Bronchial epithelial cell (primary cell): ENCODE measurements around the gene ZNF497. TPM values are rescaled to one million over a fixed set of nuclear protein-coding genes. Genes with fewer than 3 reads are reported as not detected.
A peak's percentile ranks its signal among the peaks of the same experiment; 100 is the strongest.
"Not testable (repeated sequence)": the region's sequence is repeated elsewhere in the genome, so short reads cannot be mapped to it uniquely, and the experiment has no call there.

Source experiments
- DNase-seq: peaks from one replicate; pipeline ENCODE4 v3.0.0-alpha.2; 2010; ENCODE audit warnings: low read depth
- FAIRE-seq: peaks from 2 replicates; lab custom pipeline; 2011; peaks lifted over from hg19 to GRCh38; lab: Jason Lieb, UNC
- H3K27me3 ChIP-seq: 2 replicates; pipeline ENCODE4 v1.5.1; 2011; ENCODE audit warnings: low read length; ENCODE audit not compliant: control insufficient read depth, insufficient read depth
- H3K36me3 ChIP-seq: 2 replicates; pipeline ENCODE4 v1.5.1; 2011; ENCODE audit warnings: low read length; ENCODE audit not compliant: control insufficient read depth, insufficient read depth
- H3K4me3 ChIP-seq: 2 replicates; pipeline ENCODE4 v1.5.1; 2011; ENCODE audit warnings: mild to moderate bottlenecking, low read depth, low read length, control low read depth
- CTCF ChIP-seq: IDR thresholded peaks from 2 replicates; pipeline ENCODE4 v1.5.1; 2011; ENCODE audit warnings: mild to moderate bottlenecking, moderate library complexity, low read length, control low read depth, inconsistent platforms; ENCODE audit not compliant: insufficient read depth, severe bottlenecking
- total RNA-seq: library from RNA; depleted of rRNA; stranded (reverse); fragments of >200 nt; gene quantifications from 2 replicates; pipeline ENCODE4 v1.2.1, GENCODE V29; 2014

The ZNF497 gene
- total RNA-seq, 1 donor from 2014 or later = 0.53 TPM

- peak; percentile 100 for DNase-seq
- no peak for TF ChIP-seq CTCF
- Histone ChIP-seq H3K27me3 (no peaks in the 10 kb centered on the region), H3K4me3 (peak within 1 kb of the TSS; percentile 51), H3K36me3 (no peaks in the 10 kb centered on the region)
- FAIRE-seq = peak; percentile 92
Observed at GRCh38 chr19:58380662-58381459, 18.3 kb upstream of the ZNF497 start, which contains the start of gene ZNF837. ZNF837 (minus strand) TSS chr19:58381030; CDS start chr19:58369332, 11,698 bp downstream.

- Histone ChIP-seq H3K36me3 (no peaks in the 10 kb centered on the region), H3K4me3 (peak overlapping the region; percentile 51), H3K27me3 (no peaks in the 10 kb centered on the region)
- no peak for FAIRE-seq
- no peak for TF ChIP-seq CTCF
- no peak for DNase-seq
Observed at GRCh38 chr19:58380037-58380661, 17.6 kb upstream of the ZNF497 start.

- DNase-seq (no peak), FAIRE-seq (no peak)
- no peak for TF ChIP-seq CTCF
Observed at GRCh38 chr19:58379246-58379645, 16.7 kb upstream of the ZNF497 start.

GRCh38 chr19:58376724-58377123 lies 14.2 kb upstream of the ZNF497 start:
- not testable (repeated sequence) for FAIRE-seq, H3K4me3 ChIP-seq, H3K36me3 ChIP-seq, H3K27me3 ChIP-seq
- DNase-seq = peak; percentile 20

More at GRCh38 chr19:58379246-58379645, 16.7 kb upstream of the ZNF497 start:
- H3K36me3 ChIP-seq = no peaks in the 10 kb centered on the region
- H3K4me3 ChIP-seq = no peak overlapping the region
- H3K27me3 ChIP-seq = no peaks in the 10 kb centered on the region

- DNase-seq (peak; percentile 39), FAIRE-seq (no peak)
- no peaks in the 10 kb centered on the region for H3K36me3 ChIP-seq
- no peak overlapping the region for H3K4me3 ChIP-seq
- no peaks in the 10 kb centered on the region for H3K27me3 ChIP-seq
- TF ChIP-seq CTCF = no peak
Observed at GRCh38 chr19:58374200-58374599, 11.6 kb upstream of the ZNF497 start.
